Amniotic epithelial cell (primary cell): ENCODE measurements around the gene SMOC1.
"Not testable (repeated sequence)": the region's sequence is repeated elsewhere in the genome, so short reads cannot be mapped to it uniquely, and the experiment has no call there.

Experiments used
- DNase-seq: peaks from one replicate; pipeline ENCODE4 v3.0.0-alpha.2; 2010; ENCODE audit warnings: low read depth

SMOC1 gene

DNA sequence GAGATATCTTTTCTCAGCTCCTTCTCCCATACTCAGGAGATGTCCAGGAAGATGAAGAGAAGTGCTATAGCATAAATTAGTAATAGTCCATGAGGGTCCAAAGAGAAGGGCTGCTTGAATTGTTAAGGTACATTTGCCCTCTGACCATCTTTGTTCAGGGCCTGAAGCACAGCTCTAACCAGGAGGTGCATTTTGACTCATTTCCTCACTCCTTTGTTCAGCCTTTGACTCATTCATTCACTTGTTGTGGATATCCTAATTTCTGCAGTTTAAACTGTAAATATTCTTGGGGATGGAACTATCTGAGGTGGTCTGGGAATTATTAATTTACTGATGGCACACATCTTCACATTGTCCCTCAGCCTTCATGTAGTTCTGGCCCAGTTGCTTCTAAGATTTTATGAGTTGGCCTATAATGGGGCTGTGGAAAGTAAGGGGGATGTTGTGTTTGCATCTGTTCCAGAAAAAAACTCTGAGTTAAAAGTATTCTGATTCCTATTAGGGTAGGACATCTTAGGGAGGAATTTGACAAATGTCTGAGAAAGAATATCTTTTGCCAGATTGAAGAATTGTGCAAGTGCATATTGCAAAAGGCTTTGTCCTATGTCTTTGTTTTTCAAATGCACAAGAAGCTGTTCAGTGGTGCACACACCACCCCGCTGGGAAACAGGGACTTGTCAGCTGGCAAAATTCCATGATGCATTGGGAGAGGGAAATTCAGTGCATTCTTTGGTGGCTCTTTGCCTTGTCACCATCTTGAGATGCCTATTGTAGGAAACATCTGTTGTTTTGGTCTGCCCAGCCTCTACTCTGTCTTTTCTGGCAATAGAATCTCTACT is 22.1 kb downstream of the SMOC1 start:
- DNase-seq: peak; percentile 7

DNA sequence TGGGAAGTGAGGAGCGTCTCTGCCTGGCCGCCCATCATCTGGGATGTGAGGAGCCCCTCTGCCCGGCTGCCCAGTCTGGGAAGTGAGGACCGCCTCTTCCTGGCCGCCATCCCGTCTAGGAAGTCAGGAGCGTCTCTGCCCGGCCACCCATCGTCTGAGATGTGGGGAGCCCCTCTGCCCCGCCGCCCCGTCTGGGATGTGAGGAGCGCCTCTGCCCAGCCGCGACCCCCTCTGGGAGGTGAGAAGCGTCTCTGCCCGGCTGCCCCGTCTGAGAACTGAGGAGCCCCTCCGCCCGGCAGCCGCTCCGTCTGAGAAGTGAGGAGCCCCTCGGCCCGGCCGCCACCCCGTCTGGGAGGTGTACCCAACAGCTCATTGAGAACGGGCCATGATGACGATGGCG is 23.8 kb downstream of the SMOC1 start:
- DNase-seq: not testable (repeated sequence)

DNA sequence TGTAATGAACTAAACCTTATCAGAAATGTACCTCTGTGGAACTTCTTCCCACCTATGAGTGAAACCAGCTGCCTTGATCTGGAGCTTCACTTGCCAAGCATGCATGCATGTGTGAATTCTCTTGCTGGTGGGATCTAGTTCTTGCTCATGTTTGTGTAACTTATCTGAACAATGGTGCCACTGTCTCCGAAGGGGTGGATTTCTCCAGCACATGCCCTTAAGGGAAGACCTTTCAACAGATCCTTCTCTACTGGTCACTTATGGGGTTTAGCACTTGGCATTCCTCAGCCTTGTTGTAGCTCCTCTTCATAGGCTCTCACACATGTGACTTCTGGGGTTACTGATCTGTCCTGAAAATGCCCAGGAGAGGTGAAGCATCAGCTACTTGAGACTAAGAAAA is 25.0 kb downstream of the SMOC1 start:
- no peak for DNase-seq

DNA sequence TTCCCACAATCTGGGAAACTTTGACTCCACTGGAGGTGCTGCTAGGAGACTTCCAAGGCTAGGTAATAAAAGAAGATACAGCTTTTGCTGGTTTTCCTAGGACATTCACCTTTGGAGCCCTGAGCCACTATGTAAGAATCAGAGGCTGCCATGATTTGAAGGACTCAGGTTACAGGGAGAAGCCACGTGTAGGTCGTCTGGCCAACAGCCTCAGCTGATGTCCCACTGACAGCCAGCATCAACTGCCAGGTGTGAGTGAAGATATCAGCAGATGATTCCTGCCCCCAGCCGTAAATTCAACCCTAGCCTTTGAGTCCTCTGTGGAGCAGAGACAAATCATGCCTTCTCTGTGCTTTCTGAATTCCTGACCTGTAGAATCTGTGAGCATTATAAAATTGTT is 27.0 kb downstream of the SMOC1 start:
- no peak for DNase-seq

DNA sequence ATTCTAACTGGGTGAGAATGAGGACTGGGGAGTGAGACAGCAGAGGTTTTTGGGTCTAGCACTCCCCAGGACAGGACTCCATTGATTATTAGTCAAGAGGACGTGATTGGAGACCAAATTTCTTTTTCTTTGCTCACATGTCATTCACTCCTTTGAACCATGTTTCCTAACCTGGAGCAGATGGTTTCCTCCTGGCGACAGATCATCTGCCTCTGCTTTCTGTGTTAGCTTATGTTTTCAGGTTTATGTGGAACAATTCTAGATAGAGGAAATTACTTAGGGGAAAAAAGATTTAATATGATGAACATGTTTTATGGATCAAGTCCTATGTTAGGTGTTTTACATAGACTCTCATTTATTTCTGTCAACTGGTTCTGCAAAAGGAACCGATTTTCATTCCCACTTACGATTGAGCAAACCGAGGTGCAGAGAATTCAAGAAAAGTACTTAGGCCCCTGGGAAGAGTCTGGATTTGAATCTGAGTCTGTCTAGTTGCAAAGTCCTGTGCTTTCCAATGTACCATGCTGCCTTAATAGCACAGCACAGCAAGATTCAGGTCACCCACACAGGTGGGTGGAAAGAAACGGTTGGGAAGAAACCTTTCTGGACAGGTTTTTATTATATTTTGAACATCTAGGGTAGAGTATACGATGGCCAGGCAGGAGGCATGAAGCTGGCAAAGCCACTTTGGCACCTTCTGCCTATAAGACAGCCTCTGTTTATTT is 30.8 kb downstream of the SMOC1 start:
- no peak for DNase-seq

DNA sequence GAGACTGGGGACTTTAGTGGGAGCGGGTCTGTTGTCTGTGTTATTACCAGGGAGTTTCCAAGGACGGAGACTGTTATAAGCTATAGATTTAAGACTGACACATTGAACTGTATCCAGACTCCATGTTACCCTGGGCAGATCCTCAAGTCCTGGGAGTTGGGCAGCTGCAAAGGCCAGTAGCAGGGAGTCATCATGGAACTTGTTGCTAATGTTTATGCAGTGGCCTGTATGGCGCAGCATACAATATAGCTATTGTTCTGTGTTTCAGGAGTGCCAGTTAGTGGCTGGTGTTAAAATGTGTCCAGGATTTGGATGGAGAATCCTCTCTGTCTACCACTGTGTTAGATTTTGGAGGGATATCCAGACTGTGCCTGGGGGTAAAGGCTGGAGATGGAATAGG is 31.7 kb downstream of the SMOC1 start:
- no peak for DNase-seq

DNA sequence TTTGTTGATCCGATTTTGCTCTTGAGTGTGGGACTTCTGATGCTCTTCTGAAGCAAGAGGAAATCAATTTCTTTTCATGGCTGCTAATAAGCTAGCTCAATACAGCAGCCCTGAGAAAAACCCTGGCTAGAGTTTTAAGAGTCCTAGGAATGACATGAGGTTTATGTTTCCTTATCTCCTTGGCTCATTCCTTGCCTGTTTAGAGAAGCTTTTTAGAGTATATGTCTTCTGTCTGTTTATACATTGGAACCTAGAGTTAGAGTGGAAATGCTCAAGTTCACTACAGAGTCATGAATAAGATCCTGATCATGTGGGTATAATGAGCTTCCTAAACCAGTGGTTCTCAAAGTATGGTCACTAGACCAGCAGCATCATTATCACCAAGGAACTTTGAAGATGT is 34.5 kb downstream of the SMOC1 start:
- no peak for DNase-seq

DNA sequence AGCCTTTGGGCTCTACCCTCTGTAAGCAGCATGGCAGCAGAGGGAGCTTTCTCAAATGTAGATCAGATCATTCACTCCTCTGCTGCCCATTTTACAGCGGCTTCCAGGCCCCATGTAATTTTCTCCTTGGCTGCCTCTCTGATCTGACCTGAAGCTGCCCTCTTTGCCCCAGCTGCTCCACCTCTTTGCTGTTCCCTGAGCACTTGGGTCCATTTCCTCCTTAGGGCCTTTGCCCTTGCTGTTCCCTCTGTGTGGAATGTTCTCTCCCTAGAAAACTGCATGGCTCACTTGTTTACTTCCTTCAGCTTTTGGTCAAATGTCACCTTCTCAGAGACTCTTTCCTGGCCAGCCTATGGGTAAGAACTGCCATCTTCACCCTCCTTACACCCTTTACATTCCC is 37.2 kb downstream of the SMOC1 start:
- DNase-seq: no peak

DNA sequence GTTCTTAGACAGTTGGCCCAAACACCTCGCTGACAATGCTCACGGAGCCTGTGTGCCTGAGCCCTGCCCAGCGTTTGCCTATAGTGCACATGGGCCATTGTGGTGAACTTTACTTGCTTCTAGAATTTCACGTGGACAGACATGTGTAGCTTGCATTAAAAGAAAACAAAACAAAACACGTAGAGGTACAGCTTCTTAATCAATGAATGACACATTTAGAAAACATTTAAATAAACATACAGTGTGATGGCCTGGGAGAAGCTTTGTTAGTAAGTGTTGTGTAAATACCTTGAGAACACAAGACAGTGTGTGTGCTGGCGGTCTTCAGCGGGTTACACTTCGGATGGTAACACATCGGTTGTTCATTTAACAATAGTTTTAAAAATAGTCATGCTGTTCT is 38.1 kb downstream of the SMOC1 start:
- no peak for DNase-seq

DNA sequence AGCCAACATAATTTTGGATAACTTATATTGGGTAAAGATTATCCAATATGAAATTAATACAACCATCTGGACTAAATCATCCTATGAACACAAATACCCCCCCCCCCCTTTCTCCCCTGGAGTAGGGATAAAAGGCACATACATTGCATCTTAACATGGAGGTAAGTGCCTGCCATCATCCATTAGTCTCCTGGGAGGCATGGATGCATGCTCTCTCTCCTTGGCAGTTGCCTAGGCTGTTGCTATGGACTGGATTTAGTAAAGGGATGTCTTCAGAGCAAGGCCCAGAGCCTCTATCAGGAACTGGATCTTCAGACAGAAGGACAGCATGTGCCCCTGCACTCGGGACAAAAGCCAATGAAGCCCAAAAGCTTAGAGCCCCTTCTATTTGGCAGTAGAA is 40.6 kb downstream of the SMOC1 start:
- DNase-seq: no peak

DNA sequence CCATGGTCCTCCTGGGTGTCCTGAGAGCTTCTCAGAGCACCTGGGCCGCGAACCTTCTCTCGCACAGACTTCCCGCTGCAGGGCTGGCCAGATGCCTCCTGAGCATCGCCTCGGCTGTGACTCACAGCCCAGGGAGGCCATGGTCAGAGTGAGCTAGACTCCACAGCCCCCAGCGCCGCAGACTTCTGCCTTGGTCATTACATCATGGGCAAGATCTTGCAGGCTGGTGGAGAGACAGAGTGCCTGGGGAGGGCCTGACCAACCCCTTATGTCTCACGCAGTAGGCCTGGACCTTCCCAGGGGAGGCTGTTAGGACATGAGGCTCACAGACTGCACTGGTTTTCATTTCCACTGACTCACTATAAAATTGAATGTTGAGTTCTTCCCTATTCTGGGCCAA is 41.8 kb downstream of the SMOC1 start:
- DNase-seq: no peak

DNA sequence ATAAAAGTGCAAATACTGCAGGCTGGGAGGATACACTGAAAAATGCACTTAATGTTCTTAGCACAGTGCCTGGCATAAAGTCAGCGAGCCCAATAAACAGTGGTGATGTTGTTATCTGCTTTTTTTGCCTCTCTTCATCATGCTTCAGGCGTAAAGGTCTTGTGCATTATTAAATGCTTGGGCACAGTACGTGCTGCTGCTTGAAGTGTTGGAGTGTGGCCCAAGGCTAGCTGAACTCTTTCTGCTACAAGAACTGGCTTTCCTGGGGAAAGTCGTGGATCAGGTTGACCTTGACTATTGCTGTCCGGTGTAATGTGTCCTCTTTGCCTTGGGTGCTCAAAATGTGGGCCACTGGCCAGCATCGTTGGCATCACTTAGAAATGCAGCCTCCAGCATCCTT is 43.0 kb downstream of the SMOC1 start:
- no peak for DNase-seq

DNA sequence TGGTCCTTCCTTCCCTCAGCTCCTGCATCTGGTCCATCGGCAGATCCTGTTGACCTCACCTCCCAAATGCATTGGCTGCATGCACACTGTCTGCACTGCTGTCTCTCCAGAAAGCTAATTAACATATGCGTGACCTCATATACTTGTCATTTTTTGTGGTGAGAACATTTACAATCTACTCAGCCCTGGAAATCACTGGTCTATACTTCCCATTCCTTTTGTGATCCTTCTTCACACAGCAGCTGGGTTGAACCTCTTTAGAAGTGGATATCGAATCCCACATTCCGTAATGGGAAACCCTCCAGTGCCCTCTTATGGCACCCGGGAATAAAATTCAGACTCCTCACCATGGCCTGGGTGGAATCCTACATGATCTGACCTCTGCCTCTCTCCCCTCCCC is 45.0 kb downstream of the SMOC1 start:
- DNase-seq: no peak

DNA sequence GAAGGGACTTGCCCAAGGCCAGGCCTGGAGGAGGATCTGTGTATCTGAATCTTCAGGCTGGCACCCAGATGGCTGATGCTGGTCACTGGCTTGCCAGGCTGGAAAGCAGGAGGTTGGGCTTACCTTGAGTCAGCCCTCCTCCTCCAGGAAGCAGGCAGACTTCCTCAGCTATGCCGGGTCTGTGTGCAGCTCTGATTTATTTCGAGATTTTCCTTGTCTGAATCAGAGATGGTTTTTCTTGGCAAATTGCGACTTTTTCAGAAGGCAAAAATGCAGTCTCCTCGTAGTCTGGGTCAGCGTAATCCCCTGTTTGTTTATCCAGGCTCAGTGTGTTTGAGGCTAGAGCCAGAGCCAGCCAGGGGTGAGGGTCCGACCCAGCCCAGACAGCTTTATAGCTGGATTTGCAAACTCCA is 48.9 kb downstream of the SMOC1 start:
- peak; percentile 8 for DNase-seq

DNA sequence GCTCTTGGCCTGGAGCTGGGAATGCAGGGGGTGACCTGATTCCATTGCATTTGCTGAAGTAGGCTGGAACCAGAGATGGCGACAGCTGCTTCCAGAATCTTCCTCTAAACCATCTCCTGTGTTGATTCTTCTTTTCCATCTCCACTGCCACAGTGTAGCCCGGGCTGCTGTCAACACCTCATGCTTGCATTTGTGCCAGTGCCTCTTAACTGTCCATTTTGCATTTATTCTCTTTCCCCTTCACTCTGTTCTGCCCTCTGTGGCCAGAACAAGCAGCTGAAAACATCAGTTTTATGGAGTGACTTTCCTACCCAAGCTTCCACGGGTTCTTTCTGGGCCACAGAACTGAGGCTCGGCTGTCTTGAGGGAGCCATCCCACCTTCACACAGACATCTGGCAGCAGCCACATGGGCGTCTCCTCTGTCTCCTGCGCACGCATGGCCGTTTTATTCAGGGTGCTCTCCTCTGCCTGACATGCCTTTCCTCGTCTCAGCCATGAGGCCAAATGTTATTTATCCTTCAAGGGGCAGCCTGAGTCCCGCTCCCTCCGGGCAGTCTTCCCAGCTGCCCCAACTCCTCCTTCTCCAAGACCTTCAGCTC is 51.7 kb downstream of the SMOC1 start:
- no peak for DNase-seq

DNA sequence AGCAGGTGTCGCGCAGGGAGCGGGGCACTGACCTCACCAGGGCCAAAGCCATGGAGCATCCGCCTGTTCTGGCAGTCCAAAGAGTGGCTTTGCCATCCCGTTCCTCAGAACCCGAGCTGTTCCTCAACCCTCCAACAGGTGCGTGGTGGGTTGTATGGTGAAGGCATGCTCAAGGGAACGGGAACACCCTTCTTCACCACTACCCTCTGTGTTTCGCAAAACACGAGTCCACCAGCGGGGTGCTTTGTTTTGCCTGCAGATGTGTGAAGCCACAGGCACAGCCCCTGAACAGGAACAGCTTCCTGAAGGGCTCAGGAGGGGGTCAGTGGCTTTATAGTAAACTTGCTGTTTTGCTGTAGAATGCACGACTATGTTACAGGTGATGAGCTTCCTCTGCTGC is 52.7 kb downstream of the SMOC1 start:
- DNase-seq: no peak

DNA sequence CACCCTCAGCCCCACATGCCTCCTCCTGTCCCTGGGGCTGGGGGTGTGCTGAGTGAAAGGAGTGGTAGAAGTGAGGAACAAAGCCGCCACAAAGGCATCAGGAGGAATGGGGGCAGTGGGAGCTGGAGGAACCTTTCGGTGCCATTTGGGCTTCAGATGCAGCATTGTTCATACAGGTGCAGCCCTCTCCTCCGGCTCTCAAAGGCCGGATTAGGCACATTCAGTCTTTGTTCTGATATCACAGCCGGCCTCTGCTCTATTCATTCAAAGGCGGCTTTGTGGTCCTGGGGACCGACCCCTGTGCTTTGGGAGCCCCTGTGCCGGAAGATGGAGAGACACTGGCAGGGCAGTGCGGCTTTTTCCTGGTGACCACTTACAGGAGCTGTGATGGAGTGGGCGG is 53.2 kb downstream of the SMOC1 start:
- no peak for DNase-seq

DNA sequence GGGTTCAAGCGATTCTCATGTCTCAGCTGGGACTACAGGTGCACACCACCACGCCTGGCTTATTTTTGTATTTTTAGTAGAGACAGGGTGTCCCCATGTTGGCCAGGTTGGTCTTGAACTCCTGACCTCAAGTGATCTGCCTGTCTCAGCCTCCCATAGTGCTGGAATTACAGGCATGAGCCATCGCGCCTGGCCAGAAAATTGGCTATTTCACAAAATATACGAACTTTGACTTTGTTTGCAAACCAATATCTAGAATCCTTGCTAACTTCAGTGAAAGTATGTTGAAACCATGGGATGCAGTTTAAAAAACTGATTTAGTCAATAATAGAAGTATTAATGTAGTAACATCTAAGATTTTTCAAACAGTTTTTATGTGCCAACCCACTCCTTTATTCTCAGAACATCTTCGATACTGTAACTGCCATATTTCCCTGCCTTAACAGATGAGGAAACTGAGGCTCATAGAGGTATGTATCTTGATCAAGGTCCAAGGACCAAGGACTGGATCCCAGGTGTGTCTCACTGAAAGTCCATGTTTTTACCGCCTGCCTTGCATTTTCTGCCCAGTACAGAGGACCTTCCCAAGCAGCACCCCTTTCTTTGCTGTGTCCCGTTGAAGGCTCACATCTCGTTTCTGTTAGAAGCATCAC is 54.5 kb downstream of the SMOC1 start:
- no peak for DNase-seq

DNA sequence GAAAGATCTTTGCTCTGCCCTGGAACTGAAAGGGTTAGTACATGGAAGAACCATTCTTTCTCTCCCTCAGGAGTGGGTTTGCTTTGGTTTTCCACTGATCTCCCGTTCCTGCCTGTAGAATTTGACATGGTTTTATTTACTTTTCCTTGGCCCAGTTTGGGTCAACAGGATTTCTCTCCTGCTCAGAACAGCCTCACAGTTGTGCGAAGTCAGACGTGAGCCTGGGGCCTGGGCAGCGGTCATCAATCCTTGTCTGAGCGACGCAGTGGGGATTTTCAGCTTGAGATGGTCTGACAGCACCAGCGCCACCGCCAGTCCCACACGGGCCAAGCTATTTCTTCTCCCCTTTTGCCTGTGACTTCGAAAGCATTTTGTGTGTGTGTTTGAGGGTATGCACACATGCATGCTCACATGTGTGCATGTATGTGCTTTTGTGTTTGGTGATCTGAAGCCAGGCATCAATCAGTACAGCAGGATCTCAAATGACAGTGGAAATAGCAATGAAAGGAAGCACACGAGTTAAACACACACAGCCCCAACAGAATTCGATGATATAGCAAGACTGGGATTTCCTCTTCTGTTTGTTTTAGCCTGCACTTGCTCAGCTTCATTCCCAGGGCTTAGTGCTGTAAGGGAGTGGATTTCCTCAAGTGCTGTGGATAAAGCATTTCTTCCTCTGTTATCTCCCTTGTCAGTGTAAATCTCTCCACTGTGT is 58.3 kb downstream of the SMOC1 start:
- no peak for DNase-seq

DNA sequence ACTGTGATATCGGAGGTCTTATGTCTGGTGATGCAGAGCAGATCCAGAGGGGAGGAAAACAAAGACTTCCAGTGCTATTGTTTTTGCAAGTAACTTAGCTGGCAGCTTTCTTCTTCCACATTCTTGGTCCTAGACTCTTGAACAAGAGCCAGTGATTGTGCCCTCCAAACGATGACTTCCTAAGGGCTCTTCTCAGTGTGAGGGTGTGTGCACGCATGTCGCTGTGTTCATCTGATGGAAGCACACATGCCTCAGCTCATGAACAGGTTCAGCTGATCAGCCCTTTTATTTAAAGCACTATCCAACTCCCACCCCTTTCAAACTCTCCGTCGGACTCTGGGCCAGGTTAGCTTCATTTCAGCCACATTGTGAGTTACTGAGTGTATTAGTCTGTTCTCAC is 59.5 kb downstream of the SMOC1 start:
- DNase-seq: no peak

DNA sequence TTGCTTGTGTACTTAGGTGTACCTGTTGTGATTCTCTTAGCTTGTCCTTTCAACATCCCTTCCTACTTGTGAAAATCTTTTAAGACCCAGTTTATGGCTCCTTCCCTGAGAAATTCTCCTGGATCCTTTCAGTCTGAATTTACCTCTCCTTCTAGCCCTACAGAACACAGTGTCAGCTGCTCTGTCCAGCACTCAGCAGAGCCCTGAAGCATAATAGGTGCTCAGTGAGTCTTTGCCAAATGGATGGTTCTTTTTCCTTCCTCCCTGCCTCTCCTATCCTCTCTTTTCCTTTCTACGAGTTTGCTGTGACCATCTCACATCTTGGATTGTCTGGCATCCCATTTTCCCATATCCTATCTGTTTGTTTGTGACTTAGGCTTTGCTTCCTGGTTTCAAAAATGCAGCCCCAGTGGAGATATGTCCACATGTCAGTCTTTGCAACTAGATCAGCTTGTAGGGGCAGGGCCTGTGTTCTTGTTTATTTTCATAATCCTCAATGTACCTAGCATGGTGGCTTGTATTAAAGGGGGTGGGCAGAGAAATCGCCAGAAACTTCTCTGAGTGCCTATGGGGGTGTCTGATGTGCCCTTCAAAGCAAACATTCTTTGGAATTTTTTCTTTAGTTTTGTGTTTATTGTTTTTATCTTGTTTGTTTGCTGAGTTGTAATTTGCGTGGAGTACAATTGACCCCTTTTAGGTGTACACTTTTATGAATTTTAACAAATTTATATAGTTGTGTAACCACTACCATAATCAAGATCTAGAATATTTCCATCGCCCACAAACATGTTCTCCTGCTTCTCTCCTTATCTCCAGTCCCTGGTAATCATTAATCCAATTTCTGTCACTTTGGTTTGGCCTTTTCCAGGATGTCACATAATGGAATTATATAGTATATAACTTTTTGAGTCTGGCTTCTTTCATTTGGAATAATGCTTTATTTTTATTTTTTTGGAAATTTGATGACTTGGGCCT is 62.8 kb downstream of the SMOC1 start:
- no peak for DNase-seq
